Spleen (tissue), 11 donors: ENCODE measurements around the gene BTG3. TPM values are rescaled to one million over a fixed set of nuclear protein-coding genes. Genes with fewer than 3 reads are reported as not detected.

Source experiments
- DNase-seq: peaks from one replicate; pipeline ENCODE4 v3.0.0-alpha.2; 2020
- H3K27ac ChIP-seq, 8 donors: fragments of 200-600 bp; sonication (generic) in 7 of 8; 1 replicate in 4 of 8; 2 replicates in 4 of 8; pipeline versions ENCODE4 v1.5.0 to v1.8.0; 2016 to 2021; ENCODE audit warnings: inconsistent platforms in 4 of 8, mild to moderate bottlenecking in 4 of 8, moderate library complexity in 1 of 8
- H3K27me3 ChIP-seq, 7 donors: fragments of 200-600 bp; sonication (generic) in 6 of 7; replicated peaks in 1 of 7; 1 replicate in 4 of 7; 2 replicates in 3 of 7; pipeline versions ENCODE4 v1.5.0 to v1.8.0; 2016 to 2021; ENCODE audit warnings: inconsistent platforms in 3 of 7, mild to moderate bottlenecking in 1 of 7
- H3K36me3 ChIP-seq, 6 donors: fragments of 200-600 bp; sonication (generic) in 5 of 6; 1 replicate in 4 of 6; 2 replicates in 2 of 6; pipeline versions ENCODE4 v1.5.0 to v1.8.0; 2016 to 2021; ENCODE audit warnings: inconsistent platforms in 2 of 6
- H3K4me1 ChIP-seq, 6 donors: fragments of 200-600 bp; sonication (generic) in 5 of 6; 1 replicate in 3 of 6; 2 replicates in 3 of 6; pipeline versions ENCODE4 v1.5.0 to v1.8.0; 2016 to 2021; ENCODE audit warnings: inconsistent platforms in 3 of 6
- H3K4me3 ChIP-seq, 8 donors: fragments of 200-600 bp; sonication (generic) in 7 of 8; 1 replicate in 4 of 8; 2 replicates in 4 of 8; pipeline versions ENCODE4 v1.5.0 to v1.8.0; 2016 to 2021; ENCODE audit warnings: inconsistent platforms in 4 of 8, mild to moderate bottlenecking in 4 of 8, moderate library complexity in 2 of 8
- H3K9me3 ChIP-seq, 8 donors: fragments of 200-600 bp; sonication (generic) in 7 of 8; 1 replicate in 4 of 8; 2 replicates in 4 of 8; pipeline versions ENCODE4 v1.5.0 to v1.8.0; 2016 to 2021; ENCODE audit warnings: inconsistent platforms in 4 of 8
- POLR2A ChIP-seq, 3 donors: fragments of 450-650 bp; IDR thresholded peaks; one replicate each; pipeline ENCODE4 v1.5.1; 2017; ENCODE audit warnings: antibody characterized with exemption in 3 of 3, mild to moderate bottlenecking in 1 of 3
- POLR2AphosphoS5 ChIP-seq, 3 donors: sonication (generic); formaldehyde crosslinking; IDR thresholded peaks; one replicate each; pipeline ENCODE4 v1.5.1; 2017; ENCODE audit warnings: antibody characterized with exemption in 3 of 3
- WGBS, 5 donors: extraction: QIAGEN DNeasy Blood & Tissue Kit in 3 of 5; methylation state at CpG; one replicate each; pipeline versions ENCODE4 v1.1.5 to v1.1.7; 2013 to 2018; 5-methylcytosine and 5-hydroxymethylcytosine counted together
- intact Hi-C: fragments of 100-400 bp; cut with DNase I; formaldehyde crosslinking; loops from one replicate; pipeline ENCODE4 v1.15.0; 2023; ENCODE audit warnings: low total_unique reads
- polyA plus RNA-seq, 3 donors: library from polyadenylated mRNA; stranded (reverse); fragments of 200-250 nt; gene quantifications; one replicate each; pipeline ENCODE4 v1.2.1, GENCODE V29; 2013
- total RNA-seq, 7 donors: library from RNA; depleted of rRNA in 3 of 7; stranded (reverse); fragments of >200 nt in 3 of 7; fragmentation: NEBNext Ultra II Directional in 4 of 7; extraction: Animal tissue kit (Norgen Biotek cat#: 25700) in 4 of 7; gene quantifications; one replicate each; pipeline versions ENCODE4 v1.1.0 to v1.2.1, GENCODE V29; 2016 to 2021
- TF ChIP-seq, protein P1 (sequence below), 11 experiments: fragments of 200-600 bp in 7 of 11; fragments of 450-650 bp in 4 of 11; sonication (generic) in 4 of 11; IDR thresholded peaks in 8 of 11; conservative IDR thresholded peaks in 3 of 11; 1 replicate in 7 of 11; 2 replicates in 4 of 11; pipeline versions ENCODE4 v1.4.0 to v1.8.0; 2016 to 2021; ENCODE audit warnings: antibody characterized with exemption in 11 of 11, inconsistent platforms in 4 of 11, mild to moderate bottlenecking in 1 of 11
- donor health status: healthy with polysubstance abuse.
- donor health status: DM: no; HTN: no; CAD: no; lungs with moderate emphysema.
- donor health status: DM: no; HTN: no; CAD: no.
- donor health status: Bipolar disorder and iron deficiency.
- donor health status: healthy.
- donor health status: DM: no; HTN: no; CAD: no.
- donor health status: DM: yes; HTN: yes; CAD: no.

BTG3 gene
- total and polyA plus RNA-seq, 10 donors, result 10.9 to 31.7 (median 17.6) TPM

DNA sequence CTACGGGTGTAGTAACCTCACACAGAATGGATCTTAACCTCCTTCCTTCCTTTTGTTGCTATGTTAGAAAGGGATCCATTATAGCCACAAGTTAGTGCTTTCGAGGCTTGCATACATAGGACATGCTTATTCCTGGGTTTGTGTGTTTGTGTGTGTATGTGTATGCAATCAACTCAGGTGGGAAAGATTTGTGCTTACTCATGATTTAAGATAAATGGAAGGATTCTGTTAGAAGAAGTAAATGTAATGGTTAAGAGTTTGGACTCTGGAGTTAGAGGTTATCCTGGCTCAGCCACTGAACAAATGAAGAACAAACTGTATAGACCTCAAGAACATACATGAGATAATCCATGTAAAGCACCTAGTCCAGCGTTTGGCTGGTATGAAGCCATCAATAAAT is 28.8 kb downstream of the BTG3 start:
- peaks cover 0 to 4% (median 0%) of the 10 kb centered on the region in 6 donors for H3K4me1 ChIP-seq
- H3K9me3 ChIP-seq, result no peaks in the 10 kb centered on the region
- H3K4me3 ChIP-seq, result no peak overlapping the region
- no peaks in the 10 kb centered on the region for H3K36me3 ChIP-seq
- intact Hi-C loops, result loop anchor here (5.0 kb wide), 1 partner anchor 197 kb away; no protein-coding TSS in a partner anchor
- DNase-seq, result no peak
- no peaks in the 10 kb centered on the region for H3K27me3 ChIP-seq
- H3K27ac ChIP-seq, result no peak overlapping the region
- TF ChIP-seq, protein P1, sequence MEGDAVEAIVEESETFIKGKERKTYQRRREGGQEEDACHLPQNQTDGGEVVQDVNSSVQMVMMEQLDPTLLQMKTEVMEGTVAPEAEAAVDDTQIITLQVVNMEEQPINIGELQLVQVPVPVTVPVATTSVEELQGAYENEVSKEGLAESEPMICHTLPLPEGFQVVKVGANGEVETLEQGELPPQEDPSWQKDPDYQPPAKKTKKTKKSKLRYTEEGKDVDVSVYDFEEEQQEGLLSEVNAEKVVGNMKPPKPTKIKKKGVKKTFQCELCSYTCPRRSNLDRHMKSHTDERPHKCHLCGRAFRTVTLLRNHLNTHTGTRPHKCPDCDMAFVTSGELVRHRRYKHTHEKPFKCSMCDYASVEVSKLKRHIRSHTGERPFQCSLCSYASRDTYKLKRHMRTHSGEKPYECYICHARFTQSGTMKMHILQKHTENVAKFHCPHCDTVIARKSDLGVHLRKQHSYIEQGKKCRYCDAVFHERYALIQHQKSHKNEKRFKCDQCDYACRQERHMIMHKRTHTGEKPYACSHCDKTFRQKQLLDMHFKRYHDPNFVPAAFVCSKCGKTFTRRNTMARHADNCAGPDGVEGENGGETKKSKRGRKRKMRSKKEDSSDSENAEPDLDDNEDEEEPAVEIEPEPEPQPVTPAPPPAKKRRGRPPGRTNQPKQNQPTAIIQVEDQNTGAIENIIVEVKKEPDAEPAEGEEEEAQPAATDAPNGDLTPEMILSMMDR (IDR thresholded peaks at IDR 0.05 in 8 of 11, conservative IDR thresholded peaks at IDR 0.05 in 3 of 11), result no peak
- TF ChIP-seq POLR2A (IDR thresholded peaks at IDR 0.05), result no peak
- TF ChIP-seq POLR2AphosphoS5 (IDR thresholded peaks at IDR 0.05), result no peak
- 69 to 79% (median 75%) methylated on average over 3 of the region's 3 CpGs for whole genome bisulfite sequencing, 5 donors

DNA sequence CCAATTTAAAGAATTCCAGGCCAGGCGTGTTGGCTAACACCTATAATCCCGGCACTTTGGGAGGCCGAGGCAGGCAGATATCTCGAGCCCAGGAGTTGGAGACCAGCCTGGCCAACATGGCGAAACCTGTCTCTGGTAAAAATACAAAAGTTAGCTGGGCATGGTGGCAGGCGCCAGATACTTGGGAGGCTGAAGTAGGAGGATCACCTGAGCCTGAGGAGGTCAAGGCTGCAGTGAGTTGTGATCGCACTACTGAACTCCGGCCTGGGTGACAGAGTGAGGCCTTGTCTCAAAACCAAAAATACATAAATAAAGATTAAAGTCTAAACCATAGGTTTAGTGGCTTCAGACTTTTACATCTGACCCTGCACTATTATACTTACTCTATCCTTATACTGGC is 32.4 kb downstream of the BTG3 start:
- no peak overlapping the region for H3K4me3 ChIP-seq
- intact Hi-C loops, result loop anchor here (5.0 kb wide), 1 partner anchor 193 kb away; no protein-coding TSS in a partner anchor
- no peaks in the 10 kb centered on the region for H3K27me3 ChIP-seq
- no peaks in the 10 kb centered on the region for H3K9me3 ChIP-seq
- H3K36me3 ChIP-seq, result no peaks in the 10 kb centered on the region
- DNase-seq, result no peak
- TF ChIP-seq POLR2AphosphoS5 (IDR thresholded peaks at IDR 0.05) (no peak), POLR2A (IDR thresholded peaks at IDR 0.05) (no peak)
- TF ChIP-seq, protein P1 (IDR thresholded peaks at IDR 0.05 in 8 of 11, conservative IDR thresholded peaks at IDR 0.05 in 3 of 11), result no peak
- H3K4me1 ChIP-seq, result no peaks in the 10 kb centered on the region
- no peak overlapping the region for H3K27ac ChIP-seq
- WGBS, 5 donors, result 87 to 96% (median 92%) methylated on average over 8 of the region's 8 CpGs

DNA sequence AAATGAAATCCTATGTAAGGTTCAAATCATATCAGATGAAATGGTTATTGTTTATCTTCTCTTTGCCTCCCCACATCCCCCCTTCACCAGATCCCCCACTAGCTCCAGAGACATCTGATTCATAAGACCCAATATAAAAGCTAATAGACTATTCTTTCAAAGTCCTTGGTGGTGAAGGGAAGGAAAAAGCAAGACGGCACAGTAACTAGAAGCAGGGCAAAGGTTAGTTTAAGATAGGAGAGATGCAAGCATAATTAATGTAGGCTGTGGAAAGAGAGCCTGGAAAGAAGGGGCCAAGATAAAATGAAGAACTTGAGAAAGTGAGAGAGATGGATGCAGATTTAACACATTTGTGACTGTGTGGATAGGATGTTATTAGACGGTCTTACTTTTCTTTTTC is 33.8 kb downstream of the BTG3 start:
- TF ChIP-seq POLR2A (IDR thresholded peaks at IDR 0.05) (no peak), POLR2AphosphoS5 (IDR thresholded peaks at IDR 0.05) (no peak)
- TF ChIP-seq, protein P1 (IDR thresholded peaks at IDR 0.05 in 8 of 11, conservative IDR thresholded peaks at IDR 0.05 in 3 of 11), result no peak
- DNase-seq, result no peak
- Histone ChIP-seq H3K4me1 (no peaks in the 10 kb centered on the region), H3K27me3 (peaks cover 0 to under 1% (median 0%) of the 10 kb centered on the region in 7 donors), H3K4me3 (no peak overlapping the region), H3K9me3 (no peaks in the 10 kb centered on the region), H3K27ac (no peak overlapping the region), H3K36me3 (no peaks in the 10 kb centered on the region)
- 73 to 90% (median 83%) methylated on average over 2 of the region's 2 CpGs for WGBS, 5 donors
- intact Hi-C loops, result no loop called here

DNA sequence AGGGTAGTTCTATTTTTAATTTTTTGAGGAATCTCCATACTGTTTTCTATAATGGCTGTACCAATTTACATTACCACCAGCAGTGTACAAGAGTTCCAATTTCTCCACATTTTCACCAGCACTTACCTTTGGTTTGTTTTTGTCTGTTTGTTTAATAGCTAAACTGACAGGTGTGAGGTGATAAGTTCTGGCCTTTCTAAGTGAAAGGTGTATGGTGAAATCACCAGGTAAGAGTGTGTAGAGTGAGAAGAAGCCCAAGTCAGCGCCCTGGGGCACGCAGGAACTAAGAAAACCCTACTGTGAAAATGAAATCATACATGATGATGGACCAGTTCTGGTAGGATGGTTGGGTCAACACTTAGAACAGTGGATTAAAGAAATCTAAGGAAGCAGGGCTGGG is 34.5 kb downstream of the BTG3 start:
- intact Hi-C loops, result no loop called here
- Histone ChIP-seq H3K27me3 (peaks cover 0 to 5% (median 0%) of the 10 kb centered on the region in 7 donors), H3K9me3 (no peaks in the 10 kb centered on the region), H3K36me3 (no peaks in the 10 kb centered on the region), H3K4me3 (no peak overlapping the region), H3K27ac (no peak overlapping the region), H3K4me1 (no peaks in the 10 kb centered on the region)
- 87 to 99% (median 92%) methylated on average over 2 of the region's 2 CpGs for WGBS, 5 donors
- TF ChIP-seq POLR2AphosphoS5 (IDR thresholded peaks at IDR 0.05), result no peak
- no peak for TF ChIP-seq POLR2A (IDR thresholded peaks at IDR 0.05)
- TF ChIP-seq, protein P1 (IDR thresholded peaks at IDR 0.05 in 8 of 11, conservative IDR thresholded peaks at IDR 0.05 in 3 of 11), result no peak
- no peak for DNase-seq
